ENCODE results near the gene KPNA2. TPM values are rescaled to one million over a fixed set of nuclear protein-coding genes. Genes with fewer than 3 reads are reported as not detected.

The KPNA2 gene
- total and polyA plus RNA-seq, 10 of the 15 experiments (the other 5 are each of a cell fraction or from before 2014, with no cell fraction given), result 202 to 731 (median 283) TPM

DNA sequence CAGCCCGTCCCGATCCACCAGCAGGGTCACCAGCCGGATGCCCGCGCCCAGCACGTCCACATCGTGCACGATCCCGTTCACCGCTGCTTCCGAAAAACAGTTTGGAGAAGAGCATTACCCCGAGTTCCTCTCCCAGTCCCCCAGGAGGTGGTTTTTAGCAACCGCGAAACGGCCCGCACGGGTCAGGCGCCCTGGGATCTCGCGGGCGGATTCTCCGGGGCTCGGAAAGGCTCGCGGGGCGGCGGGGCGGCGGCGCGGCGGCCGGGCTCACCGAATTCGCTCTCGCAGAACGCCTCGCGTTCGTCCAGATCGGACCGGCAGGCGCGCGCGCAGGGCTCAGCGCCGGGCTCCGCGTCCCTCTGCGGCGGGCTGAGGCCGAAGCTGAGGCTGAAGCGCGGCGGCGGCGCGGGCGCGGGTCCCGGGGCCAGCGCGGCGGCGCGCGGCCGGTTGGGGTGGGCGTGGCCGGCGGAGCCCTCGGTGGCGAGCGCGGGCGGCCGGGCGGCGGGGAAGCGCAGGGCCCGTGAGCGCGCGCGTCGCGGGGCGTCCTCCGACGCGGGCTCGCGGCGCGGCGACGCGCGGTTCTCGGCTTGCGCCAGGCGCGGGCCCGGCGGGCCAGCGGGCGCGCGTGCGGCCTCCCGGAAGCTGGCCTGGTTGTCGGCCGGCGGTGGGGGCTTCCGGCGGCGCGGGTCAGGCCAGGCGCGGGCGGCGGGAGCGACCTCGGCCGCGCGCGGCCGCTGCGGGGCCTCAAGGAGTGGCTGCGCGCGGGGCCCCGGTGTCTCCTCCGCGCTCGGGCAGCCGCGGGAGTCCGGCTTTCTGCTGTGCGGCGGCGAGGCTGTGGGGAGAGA is 42.2 kb upstream of the KPNA2 start (continued):
- no peak for TF ChIP-seq SUPT20H (IDR thresholded peaks at IDR 0.05; ENCODE audit: borderline replicate concordance, control insufficient read depth, low read depth, low read length)
- TF ChIP-seq NKRF (conservative IDR thresholded peaks at IDR 0.05), result peak; percentile 57; the same call in 1 of the 2 replicates
- TF ChIP-seq BHLHE40 (IDR thresholded peaks at IDR 0.05; ENCODE audit: borderline replicate concordance in 1 of 2, low read depth in 2 of 2, low read length in 1 of 2), result peak in 1 of 2 experiments; percentile 67; a peak in 2 of 4 replicates
- no peak for TF ChIP-seq USF2 (IDR thresholded peaks at IDR 0.05; ENCODE audit: borderline replicate concordance, low read depth, low read length)
- no peak for TF ChIP-seq SMAD1 (IDR thresholded peaks at IDR 0.05; ENCODE audit: low read depth, partially characterized antibody)
- no peak for TF ChIP-seq NFYB (IDR thresholded peaks at IDR 0.05; ENCODE audit: insufficient read depth, low read depth, low read length)
- TF ChIP-seq ZNF592 (IDR thresholded peaks at IDR 0.05), result no peak
- no peak for TF ChIP-seq NFYA (IDR thresholded peaks at IDR 0.05; ENCODE audit: borderline replicate concordance, low read depth, low read length)
- TF ChIP-seq IRF4 (IDR thresholded peaks at IDR 0.05; ENCODE audit: low read depth, low read length), result no peak
- no peak for TF ChIP-seq NR2C2 (IDR thresholded peaks at IDR 0.05; ENCODE audit: borderline replicate concordance, control insufficient read depth, insufficient read length, low read depth)
- no peak for TF ChIP-seq TBL1XR1 (IDR thresholded peaks at IDR 0.05; ENCODE audit: low read depth, low read length)
- 0 out of 2 replicates have a peak, but pooled peaks have one; percentile 12 for TF ChIP-seq NR2C1 (IDR thresholded peaks at IDR 0.05)
- TF ChIP-seq PAX5 (IDR thresholded peaks at IDR 0.05; ENCODE audit: borderline replicate concordance, low read depth, low read length), result no peak
- no peak for TF ChIP-seq MXI1 (IDR thresholded peaks at IDR 0.05; ENCODE audit: low read depth, low read length)
- no peak for TF ChIP-seq KAT2A (conservative IDR thresholded peaks at IDR 0.05; ENCODE audit: control insufficient read depth, low read depth, low read length)
- TF ChIP-seq CBX5 (IDR thresholded peaks at IDR 0.05; ENCODE audit: low read depth), result no peak
- TF ChIP-seq ZSCAN29 (IDR thresholded peaks at IDR 0.05), result peak; percentile 56; the same call in 1 of the 2 replicates
- no peak for TF ChIP-seq TCF3 (IDR thresholded peaks at IDR 0.05; ENCODE audit: borderline replicate concordance, insufficient read depth, low read depth, low read length)
- no peak for TF ChIP-seq NFXL1 (IDR thresholded peaks at IDR 0.05; ENCODE audit: borderline replicate concordance)
- TF ChIP-seq IRF5 (IDR thresholded peaks at IDR 0.05; ENCODE audit: borderline replicate concordance), result 0 out of 2 replicates have a peak, but pooled peaks have one; percentile 9
- TF ChIP-seq ZNF217 (IDR thresholded peaks at IDR 0.05), result peak; percentile 76

All from GM12878 (cell line).